ENCODE measurements around the gene SRGAP1.
A peak's percentile ranks its signal among the peaks of the same experiment; 100 is the strongest.

Gene SRGAP1

DNA sequence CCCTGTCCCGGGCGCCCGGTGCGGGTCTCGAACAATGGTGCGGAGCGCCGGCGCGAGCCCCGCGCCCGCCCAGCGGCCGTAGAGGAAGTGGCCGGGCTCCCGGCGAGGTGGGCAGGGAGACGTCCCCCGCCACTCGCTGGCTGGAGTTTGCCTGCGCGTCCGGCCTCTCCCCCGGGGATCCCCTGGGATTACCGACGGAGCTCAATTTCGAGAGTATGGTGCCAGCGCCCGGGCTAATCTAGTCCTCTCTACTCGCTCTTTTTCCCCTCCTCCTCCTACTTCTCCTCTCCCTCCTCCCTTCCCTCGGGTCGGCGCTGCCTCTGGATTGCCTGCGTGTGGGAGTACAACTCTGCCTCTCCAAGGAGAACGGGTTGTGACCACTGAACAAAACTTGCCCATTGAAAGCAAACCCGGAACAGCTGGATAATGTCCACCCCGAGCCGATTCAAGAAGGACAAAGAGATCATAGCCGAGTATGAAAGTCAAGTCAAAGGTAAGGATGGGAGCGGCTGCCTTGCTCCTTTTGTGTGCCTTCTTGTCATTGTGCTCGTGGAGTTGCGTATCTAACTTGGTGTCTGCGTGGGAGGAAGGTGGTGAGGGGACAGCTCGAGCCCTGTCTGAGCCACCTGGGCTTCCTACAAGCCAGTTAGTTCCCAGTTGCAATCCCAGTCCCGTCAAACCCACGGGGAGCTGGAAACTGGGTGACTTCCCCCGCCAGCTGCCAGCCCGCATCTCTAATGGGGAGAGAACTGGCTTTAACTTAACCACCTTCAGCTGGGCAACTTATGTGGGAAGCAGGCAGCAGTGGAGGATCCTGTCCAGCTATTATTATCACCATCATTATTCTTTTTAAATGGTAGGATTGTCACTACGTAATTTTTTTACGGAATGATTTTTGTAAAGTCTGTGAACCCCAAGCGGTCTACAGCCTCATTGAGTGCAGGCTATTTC, at the start of gene SRGAP1:
TSS of gene SRGAP1 (plus strand) at position 310 of the 951 bp plus-strand sequence. CDS start at position 427, 117 bp downstream.
- peak; percentile 65 to 80 for DNase-seq

DNA sequence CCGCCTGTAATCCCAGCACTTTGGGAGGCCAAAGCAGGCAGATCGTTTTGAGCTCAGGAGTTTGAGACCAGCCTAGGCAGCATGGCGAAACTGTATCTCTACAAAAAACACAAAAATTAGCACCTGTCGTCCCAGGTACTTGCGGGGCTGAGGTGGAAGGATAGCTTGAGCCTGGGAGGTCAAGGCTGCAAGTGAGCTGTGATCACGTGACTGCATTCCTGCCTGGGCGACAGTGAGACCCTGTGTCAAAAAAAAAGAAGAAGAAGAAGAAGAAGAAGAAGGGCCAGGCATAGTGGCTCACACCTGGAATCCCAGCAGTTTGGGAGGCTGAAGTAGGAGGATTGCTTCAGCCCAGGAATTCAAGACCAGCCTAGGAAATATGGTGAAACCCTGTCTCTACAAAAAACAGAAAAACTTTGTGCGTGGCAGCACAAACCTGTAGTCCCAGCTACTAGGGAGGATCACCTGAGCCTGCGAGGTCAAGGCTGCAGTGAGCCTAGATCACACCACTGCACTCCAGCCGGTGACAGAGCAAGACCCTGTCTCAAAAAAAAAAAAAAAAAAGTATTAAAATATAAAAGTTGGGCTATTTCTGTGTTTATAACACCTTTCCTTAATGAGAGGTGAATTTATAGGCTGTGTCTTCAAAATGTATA, 49.3 kb upstream of the SRGAP1 start:
- DNase-seq: no peak

DNA sequence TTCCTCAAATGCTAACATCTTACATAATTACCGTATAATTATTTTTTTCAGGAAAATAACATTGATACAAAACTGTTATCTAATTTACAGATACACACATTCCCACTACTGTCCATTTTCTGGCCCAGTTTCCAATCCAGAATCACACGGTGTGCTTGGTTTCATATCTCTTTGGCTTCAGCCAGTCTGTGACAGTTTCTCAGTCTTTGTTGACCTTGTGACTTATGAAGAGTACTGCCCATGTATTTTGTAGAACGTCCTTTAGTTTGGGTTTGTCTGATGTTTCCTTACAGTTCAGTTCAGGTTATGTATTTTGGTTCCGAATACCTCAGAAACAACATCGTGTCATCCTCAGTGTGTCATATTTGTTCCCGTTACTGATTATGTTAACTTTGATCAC, 48.6 kb upstream of the SRGAP1 start:
- DNase-seq: no peak

DNA sequence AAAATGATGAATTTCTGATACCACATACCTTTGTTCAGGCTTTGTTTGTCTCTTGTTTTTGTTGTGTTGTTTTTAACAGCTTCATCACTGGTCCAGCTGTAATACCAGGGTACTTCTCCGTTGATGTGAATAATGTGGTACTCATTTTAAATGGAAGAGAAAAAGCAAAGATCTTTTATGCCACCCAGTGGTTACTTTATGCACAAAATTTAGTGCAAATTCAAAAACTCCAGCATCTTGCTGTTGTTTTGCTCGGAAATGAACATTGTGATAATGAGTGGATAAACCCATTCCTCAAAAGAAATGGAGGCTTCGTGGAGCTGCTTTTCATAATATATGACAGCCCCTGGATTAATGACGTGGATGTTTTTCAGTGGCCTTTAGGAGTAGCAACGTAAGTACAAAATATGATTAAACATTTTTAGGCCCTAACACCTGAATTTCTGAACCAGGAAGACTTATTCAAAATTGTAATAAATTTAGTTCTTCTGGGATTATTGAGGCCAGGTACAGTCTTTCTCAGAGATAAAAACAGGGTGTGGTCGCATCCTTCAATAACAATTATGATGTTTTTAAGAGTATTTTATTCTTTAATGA, 42.4 kb upstream of the SRGAP1 start:
- DNase-seq: peak; percentile 34 to 53

DNA sequence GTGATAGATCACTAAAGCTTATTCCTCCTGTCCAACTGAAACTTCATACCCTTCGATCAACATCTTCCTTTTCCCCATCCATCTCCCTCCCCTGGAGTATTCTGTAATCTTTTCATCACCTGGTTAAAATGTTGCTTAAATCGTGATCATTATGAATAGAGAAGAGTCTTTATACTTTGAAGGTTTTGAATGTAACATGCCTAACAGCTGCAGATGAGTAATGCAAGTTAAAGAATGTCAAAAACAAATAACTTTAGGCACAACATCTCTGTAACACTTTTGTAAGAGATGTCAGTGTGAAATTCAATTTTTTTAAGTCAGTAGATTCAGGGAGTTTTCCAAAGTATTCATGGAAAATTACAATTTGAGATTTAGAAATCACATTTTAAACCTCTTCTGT, 39.8 kb upstream of the SRGAP1 start:
- no peak for DNase-seq

DNA sequence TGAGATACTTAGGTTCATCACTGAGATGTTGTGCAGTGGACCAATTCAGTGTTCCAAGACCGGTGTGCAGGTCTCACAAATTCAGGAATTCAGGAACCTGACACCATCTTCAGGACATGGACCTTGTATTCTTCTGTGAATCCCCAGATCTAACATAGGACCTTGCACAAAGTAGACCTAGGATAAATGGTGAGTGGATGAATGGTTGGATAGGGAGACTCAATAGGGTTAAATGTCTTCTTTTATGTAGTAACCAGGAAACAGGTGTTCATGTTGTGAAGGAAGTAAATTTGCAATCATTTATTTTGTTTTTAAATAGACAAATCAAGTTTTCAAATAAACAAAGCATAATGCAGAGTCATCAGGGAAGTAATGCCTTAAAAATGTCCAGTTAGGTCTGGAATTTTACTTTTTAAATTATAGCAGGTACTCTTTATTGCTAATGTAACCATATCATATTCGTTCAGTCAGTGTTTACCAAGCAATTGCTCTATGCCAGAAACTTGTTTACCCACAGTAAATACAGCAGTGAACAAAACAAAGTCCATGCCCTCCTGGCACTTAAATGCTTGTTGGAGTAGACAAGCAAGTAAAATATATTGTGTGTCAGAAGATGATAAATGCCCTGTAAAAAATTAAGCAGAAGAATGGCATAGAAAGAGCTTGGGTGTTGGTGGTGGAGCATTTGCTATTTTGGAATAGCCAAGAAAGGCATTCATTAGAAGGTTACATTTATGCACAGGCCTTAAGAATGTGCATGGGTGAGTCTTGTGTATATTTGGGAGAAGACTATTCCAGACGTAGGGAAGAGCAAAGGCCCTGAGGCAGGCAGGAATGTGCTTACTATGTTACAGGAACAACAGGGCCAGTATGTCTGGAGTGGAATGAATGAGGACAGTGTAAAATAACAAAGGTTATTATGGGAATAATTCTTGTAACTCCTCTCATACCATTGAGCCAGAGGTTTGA, 38.5 kb upstream of the SRGAP1 start:
- DNase-seq: peak; percentile 79 to 84

DNA sequence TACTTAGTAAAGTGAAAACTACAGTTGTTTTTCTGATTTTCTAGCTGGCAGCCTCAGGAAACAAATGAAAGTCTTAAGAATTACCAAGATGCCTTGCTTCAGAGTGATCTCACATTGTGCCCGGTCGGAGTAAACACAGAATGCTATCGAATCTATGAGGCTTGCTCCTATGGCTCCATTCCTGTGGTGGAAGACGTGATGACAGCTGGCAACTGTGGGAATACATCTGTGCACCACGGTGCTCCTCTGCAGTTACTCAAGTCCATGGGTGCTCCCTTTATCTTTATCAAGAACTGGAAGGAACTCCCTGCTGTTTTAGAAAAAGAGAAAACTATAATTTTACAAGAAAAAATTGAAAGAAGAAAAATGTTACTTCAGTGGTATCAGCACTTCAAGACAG, 35.9 kb upstream of the SRGAP1 start:
- DNase-seq: no peak

DNA sequence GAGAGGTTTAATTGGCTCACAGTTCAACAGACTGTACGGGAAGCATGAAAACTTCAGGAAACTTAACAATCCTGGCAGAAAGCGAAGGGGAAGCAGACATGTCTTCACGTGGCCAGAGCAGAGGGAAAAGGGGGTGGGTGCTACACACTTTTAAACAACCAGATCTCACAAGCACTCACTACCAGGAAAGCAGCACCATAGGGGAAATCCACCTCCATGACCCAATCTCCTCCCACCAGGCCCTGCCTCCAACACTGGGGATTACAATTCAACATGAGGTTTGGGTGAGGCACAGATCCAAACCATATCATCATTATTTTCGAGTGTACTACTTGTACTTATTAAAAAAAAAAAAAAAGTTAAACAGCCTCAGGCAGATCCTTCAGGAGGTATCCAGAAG, 34.9 kb upstream of the SRGAP1 start:
- DNase-seq: no peak

DNA sequence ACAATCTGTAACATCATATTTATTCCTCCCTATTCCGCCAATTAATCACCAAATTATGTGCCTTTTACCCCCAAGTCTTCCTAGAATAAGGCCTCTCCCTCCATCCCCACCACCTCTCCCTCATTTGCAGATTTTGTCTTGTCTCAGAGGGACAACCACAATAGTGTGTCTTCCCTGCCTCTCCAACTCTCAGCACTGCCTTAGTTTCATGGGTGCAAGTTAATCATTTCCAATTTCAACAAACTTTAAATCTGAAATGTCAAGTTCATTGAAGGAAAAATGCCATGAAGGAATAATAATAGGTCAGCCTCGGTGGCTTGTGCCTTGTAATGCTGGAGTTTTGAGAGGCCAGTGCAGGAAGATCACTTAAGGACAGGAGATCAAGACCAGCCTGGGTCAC, 33.2 kb upstream of the SRGAP1 start:
- DNase-seq: no peak

DNA sequence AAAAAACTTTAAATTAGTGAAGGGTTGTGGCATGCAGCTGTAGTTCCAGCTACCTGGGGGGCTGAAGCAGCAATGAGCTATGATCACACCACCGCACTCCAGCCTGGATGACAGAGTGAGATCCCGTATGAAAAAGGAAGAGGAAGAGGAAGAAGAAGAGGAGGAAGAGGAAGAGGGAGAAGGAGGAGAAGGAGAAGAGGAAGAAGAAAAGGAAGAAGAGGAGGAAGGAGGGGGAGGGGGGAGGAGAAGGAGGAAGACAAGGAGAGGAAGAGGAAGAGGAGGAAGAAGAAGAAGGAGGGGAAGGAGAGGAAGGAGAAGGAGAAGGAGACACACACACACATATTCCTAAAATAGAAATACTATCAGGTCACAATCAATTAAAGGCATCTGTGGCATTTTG, 32.7 kb upstream of the SRGAP1 start:
- no peak for DNase-seq

DNA sequence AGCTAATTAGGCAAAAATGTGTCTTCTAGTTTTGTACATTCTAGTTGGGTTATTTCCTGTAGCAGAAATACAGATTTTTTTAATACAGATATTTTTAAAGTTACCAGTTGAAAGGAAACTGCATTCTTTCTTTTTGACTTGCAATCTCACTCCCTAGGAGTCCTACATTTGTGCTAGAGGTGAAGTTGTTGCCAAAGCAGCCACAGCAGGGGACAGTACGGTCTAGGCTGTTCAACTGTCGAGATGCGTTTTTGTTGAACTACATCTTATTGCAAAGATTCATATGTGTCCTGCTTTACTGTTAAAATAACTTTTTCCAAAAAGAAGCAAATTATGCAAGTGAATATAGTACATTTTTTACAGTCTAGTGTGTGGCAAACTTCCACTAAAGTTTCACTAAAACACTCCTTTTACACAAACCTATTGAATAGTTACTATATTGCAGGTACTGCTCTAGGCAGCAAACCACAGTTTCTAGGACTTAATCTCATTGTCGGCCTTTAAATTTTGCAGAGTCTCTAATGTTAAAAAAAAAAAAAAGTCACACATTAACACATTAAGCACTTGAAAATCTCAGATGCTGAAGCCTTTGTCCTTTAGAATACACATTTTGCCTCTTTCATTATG, 30.2 kb upstream of the SRGAP1 start:
- no peak for DNase-seq

DNA sequence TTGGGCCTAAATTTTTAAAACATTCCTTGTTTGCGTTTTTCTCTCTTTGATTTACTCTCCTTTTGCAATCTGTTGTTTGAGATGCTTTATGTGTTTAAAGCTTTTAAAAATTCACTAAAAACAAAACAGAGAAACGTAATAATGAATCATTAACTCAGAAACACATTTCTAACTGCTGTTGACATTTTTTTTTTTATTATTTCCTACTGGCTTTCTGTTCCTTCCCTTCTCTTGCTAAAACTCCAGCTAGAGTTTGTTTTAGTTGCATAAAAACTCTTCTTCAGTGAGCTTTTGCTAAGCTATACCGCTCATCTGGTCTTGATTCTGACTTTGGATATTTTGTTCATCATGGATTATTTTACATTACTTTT, 29.0 kb upstream of the SRGAP1 start:
- DNase-seq: no peak

DNA sequence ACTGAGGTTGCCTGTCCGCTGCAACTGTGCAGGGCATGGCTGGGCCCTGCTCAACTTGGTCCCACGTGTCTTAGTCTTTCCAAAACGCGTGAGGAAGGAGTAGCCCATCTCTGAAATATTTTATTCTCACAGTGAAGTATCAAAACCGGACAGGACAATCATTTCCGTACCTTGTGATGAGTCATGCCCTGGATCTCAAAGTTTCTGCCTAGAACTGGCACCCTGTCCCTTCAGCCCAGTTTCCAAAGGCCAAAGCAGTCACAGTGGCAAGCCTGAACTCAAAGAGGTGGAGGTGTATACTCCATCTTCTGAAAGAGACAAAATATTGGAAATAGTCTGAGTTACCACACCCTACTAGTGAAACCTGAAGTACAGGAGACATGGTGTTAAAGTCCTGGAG, 28.5 kb upstream of the SRGAP1 start:
- no peak for DNase-seq

DNA sequence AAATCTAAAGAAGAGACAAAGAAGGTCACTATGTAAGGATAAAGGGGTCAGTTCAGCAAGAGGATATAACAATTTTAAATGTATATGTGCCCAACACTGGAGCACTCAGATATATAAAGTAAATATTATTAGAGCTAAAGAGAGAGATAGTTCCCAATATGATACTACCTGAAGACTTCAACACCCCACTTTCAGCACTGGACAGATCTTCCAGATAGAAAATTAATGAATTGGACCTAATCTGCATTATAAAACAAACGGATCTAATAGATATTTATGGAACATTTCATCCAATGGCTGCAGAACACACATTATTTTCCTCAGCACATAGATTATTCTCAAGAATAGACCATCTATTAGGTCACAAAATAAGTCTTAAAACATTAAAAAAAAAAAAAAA, 24.1 kb upstream of the SRGAP1 start:
- DNase-seq: no peak

DNA sequence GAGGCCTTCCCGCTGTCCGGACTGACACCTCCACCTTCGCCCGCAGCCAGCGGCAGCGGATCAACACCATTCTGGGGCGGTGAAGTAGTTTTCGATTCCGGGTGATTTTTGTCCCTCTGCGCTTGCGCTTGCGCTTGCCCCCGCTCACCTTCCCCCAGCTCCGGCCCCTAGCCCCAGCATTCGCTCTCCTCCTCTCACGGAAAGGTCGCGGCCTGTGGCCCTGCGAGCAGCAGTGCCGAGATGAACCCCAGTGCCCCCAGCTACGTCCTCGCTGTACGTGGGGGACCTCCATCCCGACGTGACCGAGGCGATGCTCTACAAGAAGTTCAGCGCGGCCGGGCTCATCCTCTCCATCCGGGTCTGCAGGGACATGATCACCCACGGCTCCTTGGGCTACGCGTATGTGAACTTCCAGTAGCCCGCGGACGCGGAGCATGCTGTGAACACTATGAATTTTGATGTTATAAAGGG, 22.7 kb upstream of the SRGAP1 start:
- DNase-seq: no peak

DNA sequence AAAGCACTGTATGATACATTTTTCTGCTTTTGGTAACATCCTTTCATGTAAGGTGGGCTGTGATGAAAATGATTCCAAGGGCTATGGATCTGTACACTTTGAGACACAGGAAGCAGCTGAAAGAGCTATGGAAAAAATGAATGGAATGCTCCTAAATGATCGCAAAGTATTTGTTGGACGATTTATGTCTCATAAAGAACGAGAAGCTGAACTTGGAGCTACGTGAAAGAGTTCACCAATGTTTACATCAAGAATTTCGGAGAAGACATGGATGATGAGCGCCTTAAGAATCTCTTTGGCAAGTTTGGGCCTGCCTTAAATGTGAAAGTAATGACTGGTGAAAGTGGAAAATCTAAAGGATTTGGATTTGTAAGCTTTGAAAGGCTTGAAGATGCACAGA, 22.1 kb upstream of the SRGAP1 start:
- no peak for DNase-seq

DNA sequence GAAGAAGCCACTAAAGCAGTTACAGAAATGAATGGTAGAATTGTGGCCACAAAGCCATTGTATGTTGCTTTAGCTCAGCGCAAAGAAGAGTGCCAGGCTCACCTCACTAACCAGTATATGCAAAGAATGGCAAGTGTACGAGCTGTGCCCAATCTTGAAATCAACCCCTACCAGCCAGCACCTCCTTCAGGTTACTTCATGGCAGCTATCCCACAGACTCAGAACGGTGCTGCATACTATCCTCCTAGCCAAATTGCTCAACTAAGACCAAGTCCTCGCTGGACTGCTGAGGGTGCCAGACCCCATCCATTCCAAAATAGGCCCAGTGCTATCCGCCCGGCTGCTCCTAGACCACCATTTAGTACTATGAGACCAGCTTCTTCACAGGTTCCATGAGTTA, 21.5 kb upstream of the SRGAP1 start:
- no peak for DNase-seq

DNA sequence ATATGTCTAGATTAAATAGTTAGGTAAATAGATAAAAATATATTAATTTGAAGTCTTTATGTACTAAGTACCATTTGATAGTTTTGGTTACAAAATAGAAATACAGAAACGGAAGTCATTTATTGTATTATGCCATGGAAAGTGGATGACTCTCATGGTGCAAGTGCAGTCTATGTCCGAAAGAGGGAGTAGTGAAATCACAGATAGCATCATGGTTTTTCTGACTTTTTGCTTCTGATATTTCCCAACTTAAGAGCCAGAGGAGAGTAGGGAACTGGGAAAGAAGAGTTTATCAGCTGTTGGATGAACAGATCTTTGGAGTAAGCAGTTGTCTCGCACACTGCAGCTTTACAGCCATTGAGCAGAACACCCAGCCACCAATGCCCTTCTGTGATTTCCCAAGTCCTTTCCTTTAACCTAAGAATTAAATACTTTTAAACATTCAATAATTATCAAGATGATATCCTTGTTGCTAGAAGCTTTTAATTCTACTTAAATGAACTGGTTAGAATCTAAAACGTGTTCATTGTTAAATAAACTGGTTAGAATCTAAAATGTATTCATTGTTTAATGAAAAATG, 18.4 kb upstream of the SRGAP1 start:
- peak; percentile 47 to 66 for DNase-seq

DNA sequence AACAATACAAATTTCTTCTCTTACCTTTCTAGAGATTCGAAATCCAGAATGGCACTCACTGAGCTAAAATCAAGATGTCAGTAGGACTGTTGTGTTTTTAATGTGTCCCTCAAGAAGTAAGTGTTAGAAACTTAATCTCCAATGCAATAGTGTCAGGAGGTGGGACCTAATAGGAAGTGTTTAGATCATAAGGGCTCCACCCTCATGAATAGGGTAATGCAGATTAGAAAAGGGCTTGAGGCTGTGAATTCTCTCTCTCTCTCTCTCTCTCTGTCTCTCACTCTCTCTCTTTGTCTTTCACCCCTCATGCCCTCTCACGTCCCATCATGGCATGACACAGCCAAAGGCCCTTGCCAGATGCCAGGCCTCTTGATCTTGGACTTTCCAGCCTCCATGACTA, 15.6 kb upstream of the SRGAP1 start:
- DNase-seq: no peak

DNA sequence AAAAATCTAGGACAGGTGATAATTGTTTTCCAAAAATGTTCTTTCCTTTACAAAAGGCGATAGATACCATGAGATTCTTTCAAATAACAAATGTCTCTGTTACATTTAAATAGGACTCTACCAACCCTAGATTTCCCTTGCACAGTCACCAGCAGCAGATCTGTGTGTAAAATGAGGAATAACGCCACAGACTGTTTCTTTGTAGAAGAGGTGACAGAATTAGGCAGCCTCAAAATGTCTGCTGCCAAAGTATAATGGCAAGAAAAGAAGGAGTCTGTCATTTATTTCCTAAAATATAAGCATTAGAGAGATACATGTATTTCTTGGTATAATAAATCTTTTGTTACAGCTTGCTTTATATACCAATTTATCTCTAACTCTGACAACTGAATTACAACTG, 8.5 kb upstream of the SRGAP1 start:
- no peak for DNase-seq

DNA sequence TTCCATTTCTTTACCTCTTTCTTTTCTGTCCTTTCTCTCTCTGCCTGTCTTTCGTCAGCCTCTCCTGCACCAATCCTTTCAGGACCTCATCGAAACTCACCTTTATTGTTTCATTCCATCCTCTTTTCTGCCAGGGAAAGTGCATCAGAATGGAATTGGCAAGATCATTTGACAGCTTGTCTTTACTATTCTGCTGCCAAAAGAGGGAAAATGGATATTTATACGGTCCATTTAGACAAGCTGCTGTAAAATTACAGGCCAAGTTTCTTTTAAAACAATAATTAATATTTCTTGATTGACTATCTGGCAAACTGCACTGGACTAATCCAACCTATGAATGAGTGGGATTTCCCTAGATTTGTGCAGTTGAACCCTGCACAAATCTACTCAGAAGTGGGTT, 7.6 kb upstream of the SRGAP1 start:
- no peak for DNase-seq

DNA sequence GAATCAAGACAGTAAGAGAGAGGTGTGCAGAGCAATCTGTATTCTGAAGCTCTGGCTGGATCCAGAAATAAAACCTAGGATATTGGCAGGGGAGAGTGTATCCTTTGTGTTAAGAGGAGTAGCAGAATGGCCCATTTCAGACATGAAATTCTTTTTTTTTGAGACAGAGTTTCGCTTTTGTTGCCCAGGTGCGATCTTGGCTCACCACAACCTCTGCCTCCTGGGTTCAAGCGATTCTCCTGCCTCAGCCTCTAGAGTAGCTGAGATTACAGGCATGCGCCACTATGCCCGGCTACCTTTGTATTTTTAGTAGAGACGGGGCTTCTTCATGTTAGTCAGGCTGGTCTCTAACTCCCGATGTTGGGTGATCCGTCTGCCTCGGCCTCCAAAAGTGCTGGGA, 6.1 kb upstream of the SRGAP1 start:
- no peak for DNase-seq
